ENCODE data around the gene PCBD1.

Gene PCBD1

GRCh38 chr10:70901276-70901878 lies 13.0 kb upstream of the PCBD1 start:
- no peak for DNase-seq

GRCh38 chr10:70899096-70899495 lies 10.7 kb upstream of the PCBD1 start:
- DNase-seq, result no peak

DNA sequence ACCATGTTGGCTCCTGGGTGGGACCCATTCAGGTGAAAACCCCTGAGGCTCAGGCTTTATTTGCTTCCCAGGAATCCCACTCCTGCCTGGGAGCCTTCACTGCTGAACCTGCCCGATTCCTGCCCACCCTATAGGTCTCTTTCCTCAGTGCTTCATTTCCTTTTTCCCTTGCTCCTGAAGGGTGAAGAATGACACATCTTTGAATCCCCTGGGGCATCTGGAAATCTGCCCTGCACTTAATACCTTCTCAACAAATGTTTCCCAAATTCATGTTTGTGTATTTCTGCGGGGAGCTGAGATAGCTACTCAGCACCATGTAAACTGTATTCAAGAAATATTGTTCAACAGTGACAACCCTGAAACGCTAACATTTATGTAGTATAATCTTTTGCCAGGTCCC lies 10.3 kb upstream of the PCBD1 start:
- peak; percentile 35 for DNase-seq

DNA sequence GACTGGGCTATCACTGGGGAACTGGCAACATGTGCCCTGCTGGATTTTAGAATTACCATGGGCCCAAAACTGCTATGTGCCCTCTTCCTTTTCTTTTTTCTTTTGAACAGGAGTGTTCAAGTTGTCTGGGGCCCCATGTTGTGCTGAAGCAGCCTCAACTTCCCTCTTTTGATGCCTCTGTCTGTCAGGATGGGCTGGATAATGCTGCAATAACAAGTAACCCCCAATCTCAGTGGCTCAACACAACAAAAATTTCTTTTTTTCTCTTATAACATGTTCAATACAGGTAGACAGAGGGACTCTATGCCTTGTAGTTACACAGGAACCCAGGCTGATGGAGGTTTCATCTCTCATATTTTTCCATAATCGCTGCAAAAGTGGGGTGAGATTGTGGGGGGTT lies 8.2 kb upstream of the PCBD1 start:
- no peak for DNase-seq

DNA sequence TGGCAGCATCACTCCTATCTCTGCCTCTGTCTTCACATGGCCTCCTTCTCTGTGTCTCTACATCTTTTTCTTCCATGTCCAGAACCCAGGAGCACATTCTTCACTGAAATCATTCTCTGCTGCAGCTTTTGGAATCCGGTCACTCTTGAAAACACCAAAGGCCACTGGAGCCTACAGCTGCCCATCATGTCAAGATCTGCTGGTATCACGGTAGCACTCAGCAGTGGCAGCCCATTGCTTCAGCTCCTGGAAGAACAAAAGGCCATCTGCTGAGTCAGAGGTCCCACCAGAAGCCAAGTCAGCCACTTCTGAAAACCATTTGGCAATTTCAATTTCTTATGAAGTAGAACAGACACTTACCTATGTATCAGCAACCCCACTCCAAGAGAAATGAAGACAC lies 6.1 kb upstream of the PCBD1 start:
- no peak for DNase-seq

DNA sequence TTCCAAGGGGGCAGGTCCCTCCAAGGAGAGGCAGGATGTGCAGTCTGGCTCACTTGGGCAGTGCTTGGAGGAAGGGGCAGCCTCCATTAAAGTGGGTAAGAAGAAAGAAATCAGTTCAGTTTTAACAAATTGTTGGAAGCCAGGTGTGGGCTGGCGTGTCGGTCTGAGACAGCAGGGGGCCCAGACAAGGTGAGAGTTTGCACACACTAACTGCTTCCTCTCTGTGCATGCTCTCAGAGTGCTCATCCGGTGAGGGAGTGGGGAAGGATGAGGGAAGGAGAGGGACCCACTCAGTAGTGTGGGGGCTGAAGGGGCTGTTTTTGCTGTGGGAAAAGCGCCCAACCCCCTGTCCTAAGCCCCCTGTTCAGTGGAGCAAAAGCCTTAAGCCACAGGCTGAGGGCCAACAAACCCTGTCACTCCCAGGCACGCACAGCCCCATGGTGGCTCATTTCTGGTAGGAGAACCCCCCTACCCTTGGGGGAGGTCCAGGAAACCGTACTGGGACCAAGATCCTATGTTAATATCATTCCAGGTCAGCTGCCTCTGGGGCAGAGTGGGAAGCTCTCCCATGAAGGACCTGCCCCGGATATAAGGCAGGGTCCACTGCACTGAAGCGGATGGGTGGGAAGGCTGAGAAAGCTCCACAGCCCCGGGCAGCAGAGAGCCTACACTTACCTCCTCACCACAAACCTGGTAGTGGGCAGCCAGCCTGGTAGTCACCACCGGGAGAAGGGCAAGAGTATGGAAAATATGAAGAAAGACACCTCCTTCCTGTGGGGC lies 5.1 kb upstream of the PCBD1 start:
- no peak for DNase-seq

DNA sequence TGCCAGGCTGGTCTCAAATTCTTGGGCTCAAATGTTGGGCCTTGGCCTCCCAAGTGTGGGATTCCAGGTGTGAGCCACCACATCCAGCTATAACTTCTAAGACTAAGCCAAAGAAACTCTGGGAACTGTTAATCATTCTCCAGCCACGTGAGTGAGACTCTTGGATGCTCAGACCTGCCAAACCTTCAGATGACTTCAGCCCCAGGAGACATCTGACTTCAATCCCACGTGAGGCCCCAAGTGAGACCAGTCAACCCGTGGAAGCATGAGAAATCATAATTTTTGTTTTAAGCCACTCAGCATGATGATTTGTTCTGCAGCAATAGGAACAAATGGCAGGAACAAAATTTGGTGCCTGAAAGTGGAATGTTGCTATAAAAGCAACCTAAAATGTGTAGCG lies 4.3 kb upstream of the PCBD1 start:
- no peak for DNase-seq

- peak; percentile 33 for DNase-seq
These were observed 3.3 kb upstream of the PCBD1 start for GRCh38 chr10:70891627-70892026.

DNA sequence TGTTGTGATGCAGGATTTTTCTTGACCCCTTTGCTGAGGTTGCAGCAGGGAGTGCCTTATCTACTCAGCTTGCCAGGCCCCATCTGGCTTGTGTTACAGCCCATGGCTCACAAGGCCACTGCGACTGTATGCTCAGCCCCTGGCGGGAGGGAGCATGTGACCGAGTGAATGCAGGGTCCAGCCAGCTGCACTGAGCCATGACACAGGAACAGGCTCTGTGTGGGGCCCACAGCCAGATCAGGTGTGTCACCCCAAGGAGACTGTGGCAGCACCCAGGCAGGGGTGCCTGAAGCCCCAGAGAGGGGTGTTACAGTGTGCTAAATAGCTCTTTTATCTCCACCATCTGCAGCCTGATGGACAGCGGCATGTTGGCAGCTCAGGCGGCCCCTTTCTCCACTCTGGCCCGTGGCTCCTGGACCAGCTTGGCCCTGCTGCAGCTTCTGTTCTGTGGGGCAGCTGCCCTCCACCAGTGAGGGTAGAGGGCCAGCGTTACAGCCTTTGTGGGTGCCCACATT lies 2.6 kb upstream of the PCBD1 start:
- no peak for DNase-seq

DNA sequence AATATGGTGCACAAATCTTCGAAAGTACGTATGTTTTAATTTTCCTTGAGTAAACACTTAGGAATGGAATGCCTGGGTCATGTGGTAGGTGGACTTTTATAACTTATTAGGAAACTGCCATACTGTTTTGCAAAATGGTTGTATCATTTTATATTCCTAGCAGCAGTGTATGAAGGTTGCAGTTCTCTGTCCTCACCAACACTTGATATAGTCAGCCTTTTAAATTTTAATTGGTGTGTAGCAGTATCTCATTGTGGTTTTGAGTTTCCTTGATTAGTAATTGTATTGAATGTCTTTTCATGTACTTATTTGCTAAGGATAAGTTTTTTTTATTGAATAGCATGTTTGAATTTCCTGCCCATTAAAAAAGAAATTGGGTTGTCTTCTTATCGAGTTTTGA lies 926 bp upstream of the PCBD1 start:
- DNase-seq, result no peak

- no peak for DNase-seq
These were observed 1.3 kb downstream of the PCBD1 start for GRCh38 chr10:70886921-70887665.

- no peak for DNase-seq
These were observed 2.1 kb downstream of the PCBD1 start for GRCh38 chr10:70885931-70886903.

- DNase-seq, result no peak
These were observed 2.9 kb downstream of the PCBD1 start for GRCh38 chr10:70885481-70885880.

DNA sequence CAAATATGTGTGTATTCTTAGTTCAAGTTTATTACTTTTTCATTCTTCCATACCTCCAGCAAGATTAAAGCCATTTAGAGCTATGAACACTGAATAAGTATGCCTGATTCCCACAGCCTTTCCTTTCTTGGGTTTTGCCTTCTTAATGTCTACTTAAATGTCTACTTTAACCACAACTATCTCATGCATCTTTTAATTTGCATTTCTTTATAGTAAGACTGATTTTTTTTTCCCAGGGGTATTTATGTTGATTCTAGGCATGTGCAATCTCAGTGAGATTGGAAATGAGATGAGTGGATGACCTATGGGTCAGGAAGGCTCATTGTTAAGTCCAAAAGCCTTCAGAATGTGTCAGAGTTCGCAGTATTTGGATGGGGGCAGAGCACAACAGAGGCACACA lies 3.6 kb downstream of the PCBD1 start:
- DNase-seq, result no peak

GRCh38 chr10:70880077-70880534 lies 8.3 kb downstream of the PCBD1 start:
- DNase-seq, result peak; percentile 76

DNA sequence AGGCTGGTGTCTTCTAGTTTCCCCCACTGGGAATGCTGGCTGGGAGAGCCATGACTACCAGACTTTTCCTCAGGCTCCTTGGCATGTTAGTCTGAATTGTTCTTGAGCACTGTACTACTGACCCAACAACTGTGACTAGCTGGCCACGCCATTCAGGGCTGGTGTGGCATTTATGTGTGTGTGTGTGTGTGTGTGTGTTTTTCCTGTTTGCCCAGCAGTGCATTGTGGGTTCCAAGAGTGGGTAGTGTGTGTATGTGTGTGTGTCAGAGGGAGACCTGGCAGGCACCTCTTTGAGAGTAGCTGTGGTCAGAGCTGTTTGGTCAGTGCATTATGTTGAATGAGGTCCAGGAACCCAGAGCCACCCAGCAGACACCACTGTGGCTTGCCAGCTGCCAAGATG lies 9.2 kb downstream of the PCBD1 start:
- DNase-seq, result no peak

- no peak for DNase-seq
These were observed 14.3 kb downstream of the PCBD1 start for GRCh38 chr10:70874061-70874460.

DNA sequence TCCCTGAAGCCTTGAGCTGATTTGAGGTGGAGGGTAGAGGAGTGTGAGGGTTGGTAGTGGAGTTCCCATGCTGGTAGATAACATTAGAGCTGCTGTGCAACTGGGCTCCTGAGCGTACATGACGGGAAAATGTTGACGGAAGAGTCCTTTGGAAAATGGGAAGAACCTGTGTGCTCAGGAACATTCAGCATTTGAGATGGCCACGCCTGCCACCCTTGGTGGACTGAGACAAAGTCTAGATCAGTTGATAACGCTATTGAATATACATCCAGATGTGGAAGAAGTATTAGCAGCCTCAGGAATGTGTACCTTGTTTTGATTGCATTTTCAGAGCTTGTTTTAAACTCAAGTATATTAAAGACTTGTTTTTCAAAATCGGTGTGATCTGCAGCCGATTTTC lies 16.1 kb downstream of the PCBD1 start:
- DNase-seq, result no peak

DNA sequence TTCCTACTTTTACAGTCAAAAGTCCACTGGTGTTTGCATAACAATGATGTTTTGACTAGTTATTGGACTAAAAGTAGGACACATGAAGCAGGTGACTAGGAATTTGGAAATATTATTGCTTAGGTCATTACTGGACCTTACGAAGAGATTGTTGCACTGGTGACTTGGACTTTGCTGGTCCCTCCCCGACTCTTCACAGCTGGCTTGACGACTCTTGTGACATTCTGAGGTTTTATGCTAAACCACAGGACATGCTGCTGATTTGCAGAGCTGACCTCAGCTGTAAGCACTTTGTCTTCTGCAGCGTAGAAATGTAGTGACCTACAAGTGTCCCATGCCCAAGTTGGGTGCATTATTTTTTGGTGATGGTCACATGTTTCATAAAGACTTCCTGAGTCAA lies 21.9 kb downstream of the PCBD1 start:
- DNase-seq, result no peak

- no peak for DNase-seq
These were observed 23.4 kb downstream of the PCBD1 start for GRCh38 chr10:70864935-70865334.

DNA sequence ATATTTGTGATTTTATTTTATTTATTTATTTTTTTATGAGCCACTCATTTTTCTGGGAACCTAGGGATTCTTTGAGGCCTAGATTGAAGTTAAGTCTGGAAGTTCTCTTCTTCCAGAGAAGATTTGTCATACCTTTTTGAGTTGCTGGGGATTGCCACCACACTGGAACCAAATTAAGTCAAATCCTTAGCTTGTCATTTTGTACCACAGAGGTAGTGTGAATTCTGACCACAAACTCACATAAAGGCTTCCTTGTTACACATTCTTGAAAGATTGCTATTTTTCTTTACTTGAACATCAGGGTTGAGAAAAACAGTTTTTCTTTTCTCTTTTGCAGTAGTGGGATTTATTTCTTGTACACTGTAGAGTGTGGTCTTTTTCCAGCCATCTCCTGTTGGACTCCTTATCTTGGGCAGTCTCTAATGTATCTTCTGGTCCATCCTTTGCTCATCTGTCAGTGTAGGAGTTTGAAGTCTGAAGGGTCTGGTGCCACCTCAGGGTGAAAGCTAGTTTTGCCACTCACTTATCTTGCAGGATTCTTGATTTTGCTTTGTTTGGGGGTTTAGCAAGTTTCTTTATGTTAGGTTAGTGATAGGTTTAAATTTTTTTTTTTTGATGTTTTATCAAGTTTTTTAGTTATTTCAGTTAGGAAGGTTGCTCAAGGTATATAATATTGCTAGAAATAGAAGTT lies 24.8 kb downstream of the PCBD1 start:
- DNase-seq, result no peak

All from EL (cell line).